ENCODE measurements around the gene HIPK3. TPM values are rescaled to one million over a fixed set of nuclear protein-coding genes. Genes with fewer than 3 reads are reported as not detected.

HIPK3 gene
- total and polyA plus RNA-seq, 2 experiments from 2014 or later = 5.5 to 29.8 TPM

DNA sequence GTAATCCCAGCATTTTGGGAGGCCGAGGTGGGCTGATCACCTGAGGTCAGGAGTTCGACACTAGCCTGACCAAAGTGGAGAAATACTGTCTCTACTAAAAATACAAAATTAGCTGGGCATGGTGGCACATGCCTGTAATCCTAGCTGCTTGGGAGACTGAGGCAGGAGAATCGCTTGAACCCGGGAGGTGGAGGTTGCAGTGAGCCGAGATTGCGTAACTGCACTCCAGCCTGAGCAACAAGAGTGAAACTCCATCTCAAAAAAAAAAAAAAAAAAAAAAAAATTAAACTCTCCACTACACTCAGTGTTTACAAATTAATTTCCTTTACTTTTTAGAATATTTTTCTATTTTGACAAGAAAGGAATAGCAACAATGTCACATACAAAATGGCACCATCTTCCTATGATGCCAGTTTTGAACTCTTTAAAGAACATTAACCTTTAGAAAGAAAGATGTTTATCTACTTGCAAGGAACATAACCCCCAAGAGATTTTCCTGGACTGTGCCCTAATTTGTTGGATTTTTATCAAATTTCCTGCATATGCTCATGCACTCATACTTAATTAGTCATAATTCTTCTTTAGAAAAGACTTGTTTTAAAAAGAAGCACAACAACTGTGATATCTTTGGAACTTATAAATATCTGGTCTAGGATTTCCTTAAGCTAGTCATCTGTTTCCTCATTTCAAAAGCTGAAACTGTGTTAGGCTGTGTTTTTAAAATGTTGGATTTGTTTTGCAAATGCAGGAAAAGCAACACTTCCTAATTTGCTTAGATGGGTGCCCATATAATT is 22.6 kb upstream of the HIPK3 start:
- no peak overlapping the region for H3K27ac Mint-ChIP-seq
- H3K27me3 ChIP-seq (ENCODE audit: insufficient read depth) = no peaks in the 10 kb centered on the region
- no peaks in the 10 kb centered on the region for H3K79me2 ChIP-seq (replicated peaks; ENCODE audit: insufficient read depth)
- H4K20me1 ChIP-seq (replicated peaks; ENCODE audit: insufficient read depth) = no peaks in the 10 kb centered on the region
- no peak overlapping the region for H3K4me2 ChIP-seq
- H3K9me2 ChIP-seq (ENCODE audit: insufficient read depth) = no peaks in the 10 kb centered on the region
- H3K4me3 Mint-ChIP-seq = no peak overlapping the region
- no peak for ATAC-seq
- no peaks in the 10 kb centered on the region for H3F3A ChIP-seq (replicated peaks; ENCODE audit: low read depth)
- no peaks in the 10 kb centered on the region for H3K36me3 Mint-ChIP-seq (ENCODE audit: low read depth)
- no peaks in the 10 kb centered on the region for H3K36me3 ChIP-seq (ENCODE audit: insufficient read depth)
- no peak overlapping the region for H2AFZ ChIP-seq
- no peaks in the 10 kb centered on the region for H3K9me3 Mint-ChIP-seq
- no peak for DNase-seq (ENCODE audit: low spot score)
- H3K27me3 Mint-ChIP-seq (ENCODE audit: insufficient read depth, low read depth, poor library complexity) = no peaks in the 10 kb centered on the region
- no peak overlapping the region for H3K4me3 ChIP-seq
- TF ChIP-seq JUNB (IDR thresholded peaks at IDR 0.05; ENCODE audit: unreplicated experiment) (no peak), EZH2phosphoT487 (IDR thresholded peaks at IDR 0.05; ENCODE audit: unreplicated experiment) (no peak), EZH2 (IDR thresholded peaks at IDR 0.05; ENCODE audit: low read depth, unreplicated experiment) (no peak), ZNF462 (CRISPR knock-in tag; IDR thresholded peaks at IDR 0.05) (no peak), REST (IDR thresholded peaks at IDR 0.05; ENCODE audit: unreplicated experiment) (no peak), STAT1 (IDR thresholded peaks at IDR 0.05; ENCODE audit: unreplicated experiment) (no peak), ZNF114 (CRISPR knock-in tag; IDR thresholded peaks at IDR 0.05) (no peak), ZNF331 (CRISPR knock-in tag; IDR thresholded peaks at IDR 0.05; ENCODE audit: low read depth) (no peak), NANOG (IDR thresholded peaks at IDR 0.05; ENCODE audit: borderline replicate concordance) (no peak), CREB1 (CRISPR knock-in tag; IDR thresholded peaks at IDR 0.05; ENCODE audit: low read depth) (no peak), POLR2AphosphoS5 (IDR thresholded peaks at IDR 0.05; ENCODE audit: low read depth) (no peak)
- TF ChIP-seq, protein P1, sequence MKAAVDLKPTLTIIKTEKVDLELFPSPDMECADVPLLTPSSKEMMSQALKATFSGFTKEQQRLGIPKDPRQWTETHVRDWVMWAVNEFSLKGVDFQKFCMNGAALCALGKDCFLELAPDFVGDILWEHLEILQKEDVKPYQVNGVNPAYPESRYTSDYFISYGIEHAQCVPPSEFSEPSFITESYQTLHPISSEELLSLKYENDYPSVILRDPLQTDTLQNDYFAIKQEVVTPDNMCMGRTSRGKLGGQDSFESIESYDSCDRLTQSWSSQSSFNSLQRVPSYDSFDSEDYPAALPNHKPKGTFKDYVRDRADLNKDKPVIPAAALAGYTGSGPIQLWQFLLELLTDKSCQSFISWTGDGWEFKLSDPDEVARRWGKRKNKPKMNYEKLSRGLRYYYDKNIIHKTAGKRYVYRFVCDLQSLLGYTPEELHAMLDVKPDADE (IDR thresholded peaks at IDR 0.05) = no peak
- TF ChIP-seq, protein P2, sequence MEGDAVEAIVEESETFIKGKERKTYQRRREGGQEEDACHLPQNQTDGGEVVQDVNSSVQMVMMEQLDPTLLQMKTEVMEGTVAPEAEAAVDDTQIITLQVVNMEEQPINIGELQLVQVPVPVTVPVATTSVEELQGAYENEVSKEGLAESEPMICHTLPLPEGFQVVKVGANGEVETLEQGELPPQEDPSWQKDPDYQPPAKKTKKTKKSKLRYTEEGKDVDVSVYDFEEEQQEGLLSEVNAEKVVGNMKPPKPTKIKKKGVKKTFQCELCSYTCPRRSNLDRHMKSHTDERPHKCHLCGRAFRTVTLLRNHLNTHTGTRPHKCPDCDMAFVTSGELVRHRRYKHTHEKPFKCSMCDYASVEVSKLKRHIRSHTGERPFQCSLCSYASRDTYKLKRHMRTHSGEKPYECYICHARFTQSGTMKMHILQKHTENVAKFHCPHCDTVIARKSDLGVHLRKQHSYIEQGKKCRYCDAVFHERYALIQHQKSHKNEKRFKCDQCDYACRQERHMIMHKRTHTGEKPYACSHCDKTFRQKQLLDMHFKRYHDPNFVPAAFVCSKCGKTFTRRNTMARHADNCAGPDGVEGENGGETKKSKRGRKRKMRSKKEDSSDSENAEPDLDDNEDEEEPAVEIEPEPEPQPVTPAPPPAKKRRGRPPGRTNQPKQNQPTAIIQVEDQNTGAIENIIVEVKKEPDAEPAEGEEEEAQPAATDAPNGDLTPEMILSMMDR (conservative IDR thresholded peaks at IDR 0.05; ENCODE audit: low read depth in 2 of 2) = no peak
- no peak overlapping the region for H3K27ac ChIP-seq (ENCODE audit: low read depth)
- H3K4me1 Mint-ChIP-seq = no peaks in the 10 kb centered on the region
- H3K4me1 ChIP-seq (ENCODE audit: insufficient read depth) = no peaks in the 10 kb centered on the region
